Activated naive CD4-positive, alpha-beta T cell treated with anti-CD3 and anti-CD28 coated beads, Interleukin-2, amount 50 U/mL, for 16 hours (primary cell): ENCODE data around the gene SP5.
"Not testable (repeated sequence)": the region's sequence is repeated elsewhere in the genome, so short reads cannot be mapped to it uniquely, and the experiment has no call there.

Experiments used
- DNase-seq: peaks from one replicate; pipeline ENCODE4 v3.0.0-alpha.2; 2020

The SP5 gene

GRCh38 chr2:170740660-170741059 is 25.5 kb downstream of the SP5 start:
- DNase-seq, result no peak

- no peak for DNase-seq
Measured at GRCh38 chr2:170742000-170742399, 26.9 kb downstream of the SP5 start.

GRCh38 chr2:170742896-170743529 is 27.9 kb downstream of the SP5 start:
- no peak for DNase-seq

- no peak for DNase-seq
Measured at GRCh38 chr2:170743530-170744239, 28.5 kb downstream of the SP5 start.

GRCh38 chr2:170744248-170745002 is 29.3 kb downstream of the SP5 start:
- no peak for DNase-seq

- no peak for DNase-seq
Measured at GRCh38 chr2:170745305-170745704, 30.2 kb downstream of the SP5 start.

- DNase-seq, result no peak
Measured at GRCh38 chr2:170747921-170748320, 32.8 kb downstream of the SP5 start.

- DNase-seq, result not testable (repeated sequence)
Measured at GRCh38 chr2:170751555-170751954, 36.4 kb downstream of the SP5 start.

- no peak for DNase-seq
Measured at GRCh38 chr2:170761572-170761971, 46.4 kb downstream of the SP5 start.

GRCh38 chr2:170762760-170763159 is 47.6 kb downstream of the SP5 start:
- DNase-seq, result no peak

GRCh38 chr2:170763232-170763631 is 48.1 kb downstream of the SP5 start:
- DNase-seq, result no peak

GRCh38 chr2:170764880-170765261 is 49.7 kb downstream of the SP5 start:
- no peak for DNase-seq

GRCh38 chr2:170766693-170767092 is 51.6 kb downstream of the SP5 start:
- DNase-seq, result no peak
